GM19023 (cell line): Measurements from ENCODE around the gene CALHM4.
A peak's percentile ranks its signal among the peaks of the same experiment; 100 is the strongest.

Source experiments
- ATAC-seq: cut with Tn5 transposase; IDR thresholded peaks from one replicate; pipeline ENCODE4 v1.9.1; 2021; ENCODE audit warnings: mild to moderate bottlenecking, moderate library complexity; ENCODE audit not compliant: unreplicated experiment

Gene CALHM4

GRCh38 chr6:116536216-116536621 is 17.3 kb upstream of the CALHM4 start:
- ATAC-seq: no peak

GRCh38 chr6:116542426-116542825 is 11.1 kb upstream of the CALHM4 start:
- ATAC-seq: no peak

GRCh38 chr6:116543149-116543548 is 10.4 kb upstream of the CALHM4 start:
- no peak for ATAC-seq

- no peak for ATAC-seq
Observed at GRCh38 chr6:116545651-116546050, 7.9 kb upstream of the CALHM4 start, which contains the start of gene TRAPPC3L. Gene TRAPPC3L (minus strand): TSS chr6:116545684. CDS start chr6:116545514, 170 bp downstream.

GRCh38 chr6:116547358-116547757 is 6.2 kb upstream of the CALHM4 start:
- no peak for ATAC-seq

GRCh38 chr6:116550796-116551195 is 2.8 kb upstream of the CALHM4 start:
- no peak for ATAC-seq

- no peak for ATAC-seq
Observed at GRCh38 chr6:116556065-116556464, 2.5 kb downstream of the CALHM4 start.

GRCh38 chr6:116556814-116557415 is 3.4 kb downstream of the CALHM4 start:
- no peak for ATAC-seq

- no peak for ATAC-seq
Observed at GRCh38 chr6:116557893-116558292, 4.3 kb downstream of the CALHM4 start.

- no peak for ATAC-seq
Observed at GRCh38 chr6:116560130-116560529, 6.6 kb downstream of the CALHM4 start.

GRCh38 chr6:116561377-116562018 is 7.9 kb downstream of the CALHM4 start:
- ATAC-seq: no peak

GRCh38 chr6:116562019-116562403 is 8.5 kb downstream of the CALHM4 start:
- no peak for ATAC-seq

GRCh38 chr6:116562614-116563013 is 9.1 kb downstream of the CALHM4 start:
- ATAC-seq: no peak

GRCh38 chr6:116563830-116564229 is 10.3 kb downstream of the CALHM4 start:
- no peak for ATAC-seq

- no peak for ATAC-seq
Observed at GRCh38 chr6:116564311-116564710, 10.8 kb downstream of the CALHM4 start.

GRCh38 chr6:116564921-116565872 is 11.6 kb downstream of the CALHM4 start:
- peak; percentile 44 for ATAC-seq

GRCh38 chr6:116568111-116568510 is 14.6 kb downstream of the CALHM4 start:
- ATAC-seq: no peak

GRCh38 chr6:116568821-116569755 is 15.5 kb downstream of the CALHM4 start:
- ATAC-seq: no peak

GRCh38 chr6:116570856-116571682 is 17.5 kb downstream of the CALHM4 start, which contains the start of gene RWDD1:
Gene RWDD1 (plus strand): TSS chr6:116571504. CDS start chr6:116571583, 79 bp downstream.
- ATAC-seq: peak; percentile 95

- no peak for ATAC-seq
Observed at GRCh38 chr6:116571683-116572000, 18.1 kb downstream of the CALHM4 start.
